NB4 (cell line): Measurements from ENCODE around the gene SWI5.

ENCODE experiments used
- DNase-seq: peaks from one replicate; pipeline ENCODE4 v3.0.0; 2010; ENCODE audit warnings: low read depth
- H3K4me3 ChIP-seq: one replicate; pipeline ENCODE4 v1.5.1; 2011; ENCODE audit warnings: mild to moderate bottlenecking, low read depth, low read length, moderate library complexity
- CTCF ChIP-seq: IDR thresholded peaks from one replicate; pipeline ENCODE4 v1.5.1; 2012; ENCODE audit warnings: low read depth, low read length
- MAX ChIP-seq: IDR thresholded peaks from 2 replicates; pipeline ENCODE4 v1.6.1; 2011; ENCODE audit warnings: low read depth, low read length
- MYC ChIP-seq: IDR thresholded peaks from 2 replicates; pipeline ENCODE4 v1.6.1; 2011; ENCODE audit warnings: low read depth, low read length
- POLR2A ChIP-seq: IDR thresholded peaks from 2 replicates; pipeline ENCODE4 v1.6.1; 2011; ENCODE audit warnings: mild to moderate bottlenecking; ENCODE audit not compliant: insufficient read length; ENCODE audit errors: extremely low read depth

The SWI5 gene

GRCh38 chr9:128293091-128293490, 17.0 kb downstream of the SWI5 start:
- H3K4me3 ChIP-seq, result no peak overlapping the region
- TF ChIP-seq CTCF (no peak), MYC (no peak), POLR2A (no peak), MAX (no peak)
- DNase-seq, result peak; percentile 32

- H3K4me3 ChIP-seq, result no peak overlapping the region
- no peak for DNase-seq
- TF ChIP-seq MYC, result no peak
- TF ChIP-seq CTCF, result no peak
- no peak for TF ChIP-seq MAX
- no peak for TF ChIP-seq POLR2A
These were observed 18.1 kb downstream of the SWI5 start for GRCh38 chr9:128294142-128294541.

GRCh38 chr9:128296340-128297220, 20.5 kb downstream of the SWI5 start:
- TF ChIP-seq MYC (no peak), MAX (no peak), POLR2A (no peak), CTCF (no peak)
- H3K4me3 ChIP-seq, result no peak overlapping the region
- DNase-seq, result peak; percentile 13

GRCh38 chr9:128297221-128297773, 21.2 kb downstream of the SWI5 start:
- TF ChIP-seq MAX, result no peak
- TF ChIP-seq POLR2A, result no peak
- TF ChIP-seq CTCF, result no peak
- no peak for TF ChIP-seq MYC
- H3K4me3 ChIP-seq, result no peak overlapping the region
- DNase-seq, result no peak

GRCh38 chr9:128298535-128299482, 22.7 kb downstream of the SWI5 start:
- DNase-seq, result no peak
- TF ChIP-seq CTCF, result no peak
- TF ChIP-seq MAX, result no peak
- no peak for TF ChIP-seq MYC
- TF ChIP-seq POLR2A, result no peak
- H3K4me3 ChIP-seq, result no peak overlapping the region
